Chondrocyte (in vitro differentiated cells): Measurements from ENCODE around the gene CENPC. TPM values are rescaled to one million over a fixed set of nuclear protein-coding genes. Genes with fewer than 3 reads are reported as not detected.

Experiments used
- DNase-seq: peaks from one replicate; pipeline ENCODE4 v3.0.0; 2021; ENCODE audit warnings: mixed read lengths, low spot score
- H3K27ac Mint-ChIP-seq: one replicate; pipeline ENCODE4 v1.8.0; 2021; ENCODE audit warnings: mild to moderate bottlenecking, moderate library complexity, mixed read lengths; ENCODE audit not compliant: unreplicated experiment
- H3K27me3 Mint-ChIP-seq: 2 replicates; pipeline ENCODE4 v1.8.0; 2021; ENCODE audit warnings: low read depth, mixed read lengths
- H3K36me3 Mint-ChIP-seq: 2 replicates; pipeline ENCODE4 v1.8.0; 2021; ENCODE audit warnings: low read depth, mixed read lengths
- H3K4me1 Mint-ChIP-seq: 2 replicates; pipeline ENCODE4 v1.8.0; 2021; ENCODE audit warnings: low read depth, mild to moderate bottlenecking, mixed read lengths
- H3K4me3 Mint-ChIP-seq: one replicate; pipeline ENCODE4 v1.8.0; 2021; ENCODE audit warnings: mild to moderate bottlenecking, moderate library complexity, mixed read lengths; ENCODE audit not compliant: unreplicated experiment
- H3K9me3 Mint-ChIP-seq: 2 replicates; pipeline ENCODE4 v1.8.0; 2021; ENCODE audit warnings: low read depth, mixed read lengths
- CTCF ChIP-seq: fragments of 200-600 bp; sonication (generic); IDR thresholded peaks from 2 replicates; pipeline ENCODE4 v1.5.0; 2021; ENCODE audit warnings: antibody characterized with exemption, mild to moderate bottlenecking, moderate library complexity
- total RNA-seq: library from RNA; stranded (reverse); gene quantifications from 3 replicates; pipeline ENCODE4 v1.2.1, GENCODE V29; 2021

The CENPC gene
- total RNA-seq, 1 donor from 2014 or later = 9.7 TPM

GRCh38 chr4:67520141-67520540 is 25.2 kb downstream of the CENPC start:
- no peak overlapping the region for H3K4me3 Mint-ChIP-seq

DNA sequence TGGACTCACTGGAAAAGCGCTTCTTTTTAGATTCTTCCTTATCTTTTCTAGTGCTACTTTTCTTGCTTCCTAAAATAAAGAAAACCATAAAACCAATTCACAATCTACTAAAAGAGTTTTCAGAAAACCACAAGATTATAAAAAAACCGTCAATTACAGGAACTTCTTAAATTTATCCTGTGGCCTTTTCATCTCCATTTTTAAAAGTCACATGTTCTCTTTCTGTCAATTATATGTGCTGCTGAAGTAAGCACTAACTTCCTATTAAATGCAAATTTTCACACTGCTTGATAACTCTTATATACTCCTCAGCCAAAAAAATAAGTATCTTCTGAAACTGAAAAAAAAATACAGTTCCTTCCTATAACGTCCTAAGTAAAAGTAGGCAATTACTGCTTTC is 32.8 kb downstream of the CENPC start:
- no peak for DNase-seq
- Mint-ChIP-seq H3K4me3 (no peak overlapping the region), H3K27me3 (no peaks in the 10 kb centered on the region), H3K4me1 (peaks cover 5% of the 10 kb centered on the region), H3K9me3 (no peaks in the 10 kb centered on the region), H3K27ac (no peak overlapping the region), H3K36me3 (peaks cover 30% of the 10 kb centered on the region)
- TF ChIP-seq CTCF = no peak

More at GRCh38 chr4:67520141-67520540, 25.2 kb downstream of the CENPC start:
- no peak for DNase-seq
- no peaks in the 10 kb centered on the region for H3K4me1 Mint-ChIP-seq
- peaks cover 3% of the 10 kb centered on the region for H3K36me3 Mint-ChIP-seq
- no peak overlapping the region for H3K27ac Mint-ChIP-seq
- H3K27me3 Mint-ChIP-seq = no peaks in the 10 kb centered on the region
- H3K9me3 Mint-ChIP-seq = no peaks in the 10 kb centered on the region
- no peak for TF ChIP-seq CTCF

DNA sequence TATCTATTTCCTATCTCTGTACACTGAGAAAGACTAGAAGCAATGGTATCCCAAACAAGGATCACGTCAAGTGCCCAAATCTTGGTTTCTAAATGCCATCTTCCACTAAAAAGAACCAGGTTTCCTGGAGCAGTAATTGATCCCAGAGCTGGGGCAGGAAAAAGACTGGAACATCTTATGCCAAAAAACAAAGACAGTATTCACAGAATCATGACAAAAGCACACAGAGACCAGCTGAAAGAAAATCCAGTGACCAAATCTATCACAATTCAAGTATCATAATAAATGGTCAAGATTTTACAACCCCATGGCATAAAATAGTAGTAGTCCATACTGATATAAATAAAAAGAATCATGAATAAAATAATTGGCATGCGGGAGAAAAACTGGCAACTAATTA is 44.9 kb downstream of the CENPC start:
- H3K27me3 Mint-ChIP-seq = no peaks in the 10 kb centered on the region
- no peaks in the 10 kb centered on the region for H3K9me3 Mint-ChIP-seq
- H3K4me3 Mint-ChIP-seq = no peak overlapping the region

GRCh38 chr4:67499799-67500198 is 45.5 kb downstream of the CENPC start:
- Mint-ChIP-seq H3K27me3 (no peaks in the 10 kb centered on the region), H3K36me3 (peaks cover 18% of the 10 kb centered on the region), H3K4me1 (no peaks in the 10 kb centered on the region), H3K4me3 (no peak overlapping the region), H3K27ac (peak overlapping the region; percentile 15), H3K9me3 (no peaks in the 10 kb centered on the region)
- no peak for DNase-seq
- no peak for TF ChIP-seq CTCF

More for the DNA sequence above, 44.9 kb downstream of the CENPC start:
- DNase-seq = no peak
- peaks cover 20% of the 10 kb centered on the region for H3K36me3 Mint-ChIP-seq
- no peak overlapping the region for H3K27ac Mint-ChIP-seq
- no peak for TF ChIP-seq CTCF
- H3K4me1 Mint-ChIP-seq = no peaks in the 10 kb centered on the region

DNA sequence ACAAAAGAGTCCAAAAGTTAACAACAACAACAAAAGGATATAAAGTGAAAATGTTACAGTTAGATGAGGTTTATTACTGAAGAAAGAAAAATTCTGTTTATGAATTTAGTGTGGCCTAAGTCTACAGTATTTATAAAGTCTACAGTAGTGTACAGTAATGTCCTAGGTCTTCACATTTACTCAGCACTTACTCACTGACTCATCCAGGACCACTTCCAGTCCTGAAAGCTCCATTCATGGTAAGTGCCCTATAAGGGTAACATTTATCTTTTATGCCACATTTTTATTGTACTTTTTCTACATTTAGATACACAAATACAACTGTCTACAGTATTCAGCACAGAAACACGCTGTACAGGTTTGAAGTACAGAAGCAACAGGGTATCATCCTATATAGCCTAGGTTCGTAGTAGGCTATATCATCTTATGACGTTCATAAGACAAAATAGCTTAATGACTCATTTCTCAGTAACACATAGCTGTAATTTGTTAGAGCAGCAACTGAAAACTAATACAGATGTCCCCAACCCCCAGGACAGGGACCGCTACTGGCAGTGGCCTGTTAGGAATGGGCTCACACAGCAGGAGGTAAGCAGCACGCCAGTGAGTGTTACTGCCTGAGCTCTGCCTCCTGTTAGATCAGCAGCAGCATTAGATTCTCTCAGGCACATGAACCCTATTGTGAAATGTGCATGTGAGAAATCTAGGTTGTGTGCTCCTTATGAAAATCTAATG is 61.3 kb downstream of the CENPC start:
- Mint-ChIP-seq H3K27me3 (no peaks in the 10 kb centered on the region), H3K4me3 (no peak overlapping the region), H3K4me1 (peaks cover 17% of the 10 kb centered on the region), H3K9me3 (peaks cover 24% of the 10 kb centered on the region), H3K36me3 (peaks cover 24% of the 10 kb centered on the region), H3K27ac (peak overlapping the region; percentile 66)
- no peak for DNase-seq
- no peak for TF ChIP-seq CTCF
